Activated CD4-positive, alpha-beta T cell treated with anti-CD3 and anti-CD28 coated beads, Interleukin-2, amount 10 ng/mL, durations not matched to agents 7 days and 5 days (primary cell): Measurements from ENCODE around the gene GATD1. TPM values are rescaled to one million over a fixed set of nuclear protein-coding genes. Genes with fewer than 3 reads are reported as not detected.

Experiments used
- CTCF ChIA-PET: fragments of 350-600 bp; sonication (Branson Sonifier 250); formaldehyde crosslinking; loops from one replicate; lab custom pipeline; 2021; ENCODE audit warnings: antibody characterized with exemption; lab: Charles Lee
- POLR2A ChIA-PET: fragments of 350-600 bp; sonication (Branson Sonifier 250); formaldehyde crosslinking; loops from one replicate; lab custom pipeline; 2021; ENCODE audit warnings: antibody characterized with exemption; lab: Charles Lee
- DNase-seq: peaks from one replicate; pipeline ENCODE4 v3.0.0-alpha.2; 2020
- H3K27ac Mint-ChIP-seq: one replicate; pipeline ENCODE4 v1.8.0; 2021; ENCODE audit warnings: mild to moderate bottlenecking, moderate library complexity, mixed read lengths
- H3K27me3 Mint-ChIP-seq: one replicate; pipeline ENCODE4 v1.8.0; 2021; ENCODE audit warnings: mixed read lengths
- H3K36me3 Mint-ChIP-seq: one replicate; pipeline ENCODE4 v1.8.0; 2021; ENCODE audit warnings: low read depth, mixed read lengths
- H3K4me1 Mint-ChIP-seq: one replicate; pipeline ENCODE4 v1.8.0; 2021; ENCODE audit warnings: mixed read lengths
- H3K4me3 Mint-ChIP-seq: one replicate; pipeline ENCODE4 v1.8.0; 2021; ENCODE audit warnings: mild to moderate bottlenecking, moderate library complexity, mixed read lengths
- H3K9me3 Mint-ChIP-seq: one replicate; pipeline ENCODE4 v1.8.0; 2021; ENCODE audit warnings: mixed read lengths
- total RNA-seq, 2 experiments: library from RNA; stranded (reverse); gene quantifications; one replicate each; pipeline ENCODE4 v1.2.3, GENCODE V29; 2021

Gene GATD1, protein sequence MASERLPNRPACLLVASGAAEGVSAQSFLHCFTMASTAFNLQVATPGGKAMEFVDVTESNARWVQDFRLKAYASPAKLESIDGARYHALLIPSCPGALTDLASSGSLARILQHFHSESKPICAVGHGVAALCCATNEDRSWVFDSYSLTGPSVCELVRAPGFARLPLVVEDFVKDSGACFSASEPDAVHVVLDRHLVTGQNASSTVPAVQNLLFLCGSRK
- total RNA-seq: 10 to 100 TPM; 58.2 to 62.1 TPM

DNA sequence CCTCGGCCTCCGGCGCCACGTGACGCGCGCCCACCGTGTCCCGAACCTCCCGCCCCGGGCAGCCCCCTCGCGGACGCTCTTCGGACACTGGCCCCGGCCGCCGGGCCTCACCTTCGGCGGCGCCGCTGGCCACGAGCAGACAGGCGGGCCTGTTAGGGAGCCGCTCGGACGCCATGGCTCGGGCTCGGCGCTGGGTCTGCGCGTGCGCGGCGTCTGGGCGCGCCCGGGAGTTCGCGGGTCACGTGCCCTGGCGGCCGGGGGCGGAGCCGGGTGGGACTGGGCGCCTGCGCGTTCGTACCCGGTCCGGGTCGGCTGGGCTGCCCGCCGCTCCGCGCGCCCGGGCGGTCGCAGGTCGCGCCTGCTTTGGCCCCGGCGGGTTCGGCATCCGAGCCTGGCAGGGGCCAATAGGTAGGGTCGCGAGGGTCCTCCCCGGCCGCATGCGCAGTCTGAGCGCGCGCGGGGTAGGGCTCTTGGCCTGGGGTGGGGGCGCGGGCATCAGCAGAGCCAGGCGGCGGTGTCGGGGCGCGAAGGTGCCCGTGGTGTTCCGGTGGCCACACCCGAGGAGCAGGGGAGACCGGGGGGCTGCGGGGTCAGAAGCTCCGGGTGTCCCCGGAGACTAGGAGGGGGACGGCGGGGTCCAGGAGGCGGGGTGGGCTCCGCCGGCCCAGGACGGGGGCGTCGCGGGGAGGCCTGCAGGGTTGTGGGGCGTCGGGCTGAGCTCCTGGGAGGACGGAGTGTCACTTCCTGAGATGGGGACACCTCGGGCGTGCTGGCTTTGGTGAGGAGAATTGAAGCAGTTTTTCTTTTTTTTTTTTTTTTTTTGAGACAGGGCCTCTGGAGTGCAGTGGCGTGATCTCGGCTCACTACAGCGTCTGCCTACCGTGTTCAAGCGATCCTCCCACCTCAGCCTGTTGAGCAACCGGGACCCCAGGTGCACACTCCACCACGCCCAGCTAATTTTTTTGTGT, at the start of gene GATD1:
GATD1 (minus strand) TSS at position 200 of the 968 bp plus-strand sequence; CDS start at position 175, 25 bp downstream.
- Mint-ChIP-seq H3K27me3 (no peaks in the 10 kb centered on the region), H3K27ac (peak within 1 kb of the TSS; percentile 91), H3K4me3 (peak within 1 kb of the TSS; percentile 83), H3K4me1 (peaks cover 25% of the 10 kb centered on the region), H3K36me3 (peaks cover 4% of the 10 kb centered on the region), H3K9me3 (no peaks in the 10 kb centered on the region)
- ChIA-PET CTCF (interaction anchor here (0.6 to 0.9 kb wide), 8 partner anchors 14 to 165 kb away, joined by 3 to 6 read pairs (median 3); no protein-coding TSS in a partner anchor), POLR2A (interaction anchor here (1.3 kb wide), 1 partner anchor 13 kb away, joined by 4 read pairs; no protein-coding TSS in a partner anchor)
- DNase-seq: peak; percentile 94

DNA sequence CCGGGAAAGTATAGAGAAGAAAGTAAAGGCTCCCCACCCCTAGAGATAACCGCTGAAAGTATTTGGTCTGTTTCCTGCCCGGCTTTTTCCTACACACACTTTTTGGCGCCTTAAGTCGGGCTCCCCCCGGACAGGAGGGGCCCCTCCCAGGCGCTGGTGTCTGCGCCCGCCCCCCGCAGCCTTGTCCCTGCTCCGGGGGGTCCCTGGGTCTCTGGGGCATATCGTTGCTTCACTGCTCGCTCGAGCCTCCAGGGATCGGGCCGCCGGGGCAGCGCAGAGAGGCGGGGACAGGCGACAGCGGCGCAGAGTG, 49.5 kb upstream of the GATD1 start:
- Mint-ChIP-seq H3K9me3 (no peaks in the 10 kb centered on the region), H3K27ac (peak overlapping the region; percentile 84), H3K4me3 (peak overlapping the region; percentile 73), H3K27me3 (peaks cover 39% of the 10 kb centered on the region), H3K4me1 (peaks cover 39% of the 10 kb centered on the region), H3K36me3 (peaks cover 10% of the 10 kb centered on the region)
- ChIA-PET POLR2A (no interaction called here), CTCF (interaction anchor here (1.2 kb wide), 1 partner anchor 30 kb away, joined by 3 read pairs; no protein-coding TSS in a partner anchor)
- no peak for DNase-seq

DNA sequence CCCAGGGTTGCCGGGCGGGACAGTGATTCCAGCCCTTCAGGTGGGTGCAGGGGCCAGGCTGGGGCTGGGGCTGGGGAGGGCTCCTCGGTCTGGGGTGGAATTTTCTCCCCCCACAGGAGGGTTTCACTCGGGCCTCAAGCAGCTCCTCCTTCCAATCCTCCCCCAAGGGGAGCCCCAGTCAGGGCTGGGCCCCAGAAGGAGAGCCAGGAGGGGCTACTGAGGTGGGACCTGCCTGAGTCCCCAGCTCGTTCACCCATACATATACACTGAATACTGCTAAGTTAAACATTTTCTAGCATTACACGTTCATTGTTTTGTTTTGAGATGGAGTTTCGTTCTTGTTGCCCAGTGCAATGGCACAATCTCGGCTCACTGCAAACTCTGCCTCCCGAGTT, 48.9 kb upstream of the GATD1 start:
- Mint-ChIP-seq H3K9me3 (no peaks in the 10 kb centered on the region), H3K4me1 (peaks cover 36% of the 10 kb centered on the region), H3K4me3 (peak overlapping the region; percentile 73), H3K27me3 (peaks cover 33% of the 10 kb centered on the region), H3K36me3 (peaks cover 10% of the 10 kb centered on the region), H3K27ac (peak overlapping the region; percentile 84)
- CTCF ChIA-PET: no interaction called here
- POLR2A ChIA-PET: no interaction called here
- no peak for DNase-seq

DNA sequence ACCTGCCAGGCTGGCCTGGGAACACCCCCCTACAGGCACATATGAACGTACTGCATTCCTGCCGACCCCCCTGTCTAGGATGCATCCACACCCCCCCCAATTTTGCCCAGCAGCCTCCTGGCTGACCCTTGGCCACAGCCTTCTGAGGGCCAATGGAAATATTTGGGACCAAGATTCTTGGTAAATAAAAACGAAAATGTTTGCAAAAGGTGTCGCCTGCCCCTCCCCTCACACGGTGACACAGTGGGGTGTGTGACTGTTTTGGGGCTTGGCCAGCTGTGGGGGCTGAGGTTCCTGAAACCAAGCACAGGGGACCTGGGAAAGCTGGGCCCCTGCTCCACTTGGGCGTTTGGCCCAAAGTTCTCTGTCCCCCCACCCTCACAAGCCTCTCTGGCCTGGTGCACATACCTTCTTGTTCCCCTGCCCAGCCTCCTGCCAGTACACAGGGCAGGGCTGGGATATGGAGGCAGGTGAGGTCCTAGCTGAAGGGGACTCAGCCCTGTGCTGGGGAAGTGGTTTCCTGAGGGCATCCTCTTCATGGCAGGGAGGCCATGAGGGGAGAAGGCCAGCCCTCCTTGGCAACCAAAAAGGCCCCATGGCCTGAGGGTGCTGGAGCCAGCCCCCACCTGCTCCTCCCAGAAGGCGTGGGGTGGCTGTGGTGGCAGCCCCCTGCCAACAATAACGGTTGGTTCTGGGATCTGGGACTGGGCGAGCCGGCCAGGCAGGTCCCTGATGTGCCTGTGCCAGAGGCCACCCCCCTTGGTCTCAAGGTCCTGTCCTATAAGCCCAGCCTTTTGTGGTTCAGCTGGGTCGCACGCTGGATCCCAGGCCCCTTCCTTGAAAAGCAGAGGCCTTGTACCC, 48.3 kb upstream of the GATD1 start:
- Mint-ChIP-seq H3K36me3 (peaks cover 10% of the 10 kb centered on the region), H3K27me3 (peaks cover 28% of the 10 kb centered on the region), H3K4me1 (peaks cover 40% of the 10 kb centered on the region), H3K27ac (no peak overlapping the region), H3K4me3 (no peak overlapping the region), H3K9me3 (no peaks in the 10 kb centered on the region)
- POLR2A ChIA-PET: no interaction called here
- CTCF ChIA-PET: no interaction called here
- DNase-seq: no peak

DNA sequence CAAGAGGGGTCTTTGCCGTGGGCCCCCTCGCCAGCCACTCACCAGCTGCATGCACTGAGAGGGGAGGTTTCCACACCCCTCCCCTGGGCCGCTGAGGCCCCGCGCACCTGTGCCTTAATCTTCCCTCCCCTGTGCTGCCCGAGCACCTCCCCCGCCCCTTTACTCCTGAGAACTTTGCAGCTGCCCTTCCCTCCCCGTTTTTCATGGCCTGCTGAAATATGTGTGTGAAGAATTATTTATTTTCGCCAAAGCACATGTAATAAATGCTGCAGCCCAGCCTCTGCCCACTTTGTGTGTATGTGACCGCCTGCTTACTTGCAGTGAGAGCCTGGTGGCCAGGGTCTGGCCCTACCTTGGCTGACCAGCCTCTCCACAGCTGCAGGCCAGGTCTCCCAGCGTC, 47.7 kb upstream of the GATD1 start:
- Mint-ChIP-seq H3K27me3 (peaks cover 25% of the 10 kb centered on the region), H3K27ac (no peak overlapping the region), H3K9me3 (no peaks in the 10 kb centered on the region), H3K4me1 (peaks cover 46% of the 10 kb centered on the region), H3K4me3 (no peak overlapping the region), H3K36me3 (peaks cover 10% of the 10 kb centered on the region)
- DNase-seq: no peak
- ChIA-PET CTCF (interaction anchor here (1.2 kb wide), 1 partner anchor 23 kb away, joined by 3 read pairs; no protein-coding TSS in a partner anchor), POLR2A (no interaction called here)

DNA sequence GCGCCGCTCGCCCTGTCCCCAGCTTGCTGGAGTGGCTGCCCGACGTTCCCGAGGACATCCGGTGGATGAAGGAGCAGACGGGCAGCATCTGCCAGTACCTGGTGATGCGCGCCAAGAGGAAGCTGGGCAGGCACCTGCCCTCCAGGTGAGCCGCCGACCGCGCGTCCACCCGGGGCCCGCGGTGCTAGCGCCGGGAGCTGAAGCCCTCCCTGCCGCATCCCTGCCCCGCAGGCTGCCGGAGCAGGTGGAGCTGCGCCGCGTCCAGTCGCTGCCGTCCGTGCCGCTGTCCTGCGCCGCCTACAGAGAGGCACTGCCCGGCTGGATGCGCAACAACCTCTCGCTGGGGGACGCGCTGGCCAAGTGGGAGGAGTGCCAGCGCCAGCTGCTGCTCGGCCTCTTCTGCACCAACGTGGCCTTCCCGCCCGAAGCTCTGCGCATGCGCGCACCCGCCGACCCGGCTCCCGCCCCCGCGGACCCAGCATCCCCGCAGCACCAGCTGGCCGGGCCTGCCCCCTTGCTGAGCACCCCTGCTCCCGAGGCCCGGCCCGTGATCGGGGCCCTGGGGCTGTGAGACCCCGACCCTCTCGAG, 47.1 kb upstream of the GATD1 start:
- ChIA-PET CTCF (interaction anchor here (0.5 to 1.2 kb wide), 2 partner anchors 24 to 111 kb away, joined by 3 to 5 read pairs; no protein-coding TSS in a partner anchor), POLR2A (no interaction called here)
- Mint-ChIP-seq H3K4me3 (no peak overlapping the region), H3K27me3 (peaks cover 20% of the 10 kb centered on the region), H3K4me1 (peaks cover 42% of the 10 kb centered on the region), H3K36me3 (peaks cover 10% of the 10 kb centered on the region), H3K27ac (no peak overlapping the region), H3K9me3 (no peaks in the 10 kb centered on the region)
- DNase-seq: no peak

DNA sequence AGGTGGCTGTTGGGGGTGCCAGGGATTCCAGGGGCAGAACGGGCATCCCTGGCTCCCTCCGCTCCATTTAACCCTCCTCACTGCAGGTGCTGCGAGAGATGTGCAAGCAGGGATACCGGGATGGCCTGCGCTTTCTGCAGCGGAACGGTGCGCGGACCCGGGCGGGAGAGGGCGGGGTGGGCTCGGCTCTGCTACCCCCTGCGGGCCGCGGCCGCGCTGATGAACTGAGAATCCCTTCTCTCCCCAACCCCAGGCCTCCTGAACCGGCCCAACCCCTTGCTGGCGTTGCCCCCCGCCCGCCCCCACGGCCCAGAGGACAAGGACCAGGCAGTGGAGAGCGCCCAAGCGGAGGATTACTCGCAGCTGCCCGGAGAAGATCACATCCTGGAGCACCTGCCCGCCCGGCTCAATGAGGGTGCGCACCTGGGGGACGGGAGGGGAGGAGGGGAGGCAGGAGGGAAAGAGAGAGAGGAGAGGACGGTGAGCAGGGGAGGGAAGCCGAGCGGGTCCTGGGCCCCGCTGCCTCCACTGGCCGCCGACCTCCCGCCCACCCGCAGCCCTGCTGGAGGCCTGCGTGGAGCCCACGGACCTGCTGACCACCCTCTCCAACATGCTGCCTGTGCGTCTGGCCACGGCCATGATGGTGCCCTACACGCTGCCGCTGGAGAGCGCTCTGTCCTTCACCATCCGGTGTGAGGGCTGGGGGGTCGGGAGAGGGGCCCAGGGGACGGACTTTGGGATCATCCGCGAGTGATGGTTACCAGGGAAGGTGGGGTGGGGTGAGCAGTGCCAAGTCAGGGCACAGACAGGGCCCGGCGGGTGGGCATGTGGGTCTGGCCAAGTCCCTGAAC, 46.4 kb upstream of the GATD1 start:
- Mint-ChIP-seq H3K27ac (no peak overlapping the region), H3K4me1 (peaks cover 36% of the 10 kb centered on the region), H3K9me3 (no peaks in the 10 kb centered on the region), H3K4me3 (no peak overlapping the region), H3K36me3 (peaks cover 10% of the 10 kb centered on the region), H3K27me3 (peaks cover 13% of the 10 kb centered on the region)
- ChIA-PET POLR2A (no interaction called here), CTCF (interaction anchor here (0.5 to 1.2 kb wide), 2 partner anchors 24 to 111 kb away, joined by 3 to 5 read pairs; no protein-coding TSS in a partner anchor)
- no peak for DNase-seq

DNA sequence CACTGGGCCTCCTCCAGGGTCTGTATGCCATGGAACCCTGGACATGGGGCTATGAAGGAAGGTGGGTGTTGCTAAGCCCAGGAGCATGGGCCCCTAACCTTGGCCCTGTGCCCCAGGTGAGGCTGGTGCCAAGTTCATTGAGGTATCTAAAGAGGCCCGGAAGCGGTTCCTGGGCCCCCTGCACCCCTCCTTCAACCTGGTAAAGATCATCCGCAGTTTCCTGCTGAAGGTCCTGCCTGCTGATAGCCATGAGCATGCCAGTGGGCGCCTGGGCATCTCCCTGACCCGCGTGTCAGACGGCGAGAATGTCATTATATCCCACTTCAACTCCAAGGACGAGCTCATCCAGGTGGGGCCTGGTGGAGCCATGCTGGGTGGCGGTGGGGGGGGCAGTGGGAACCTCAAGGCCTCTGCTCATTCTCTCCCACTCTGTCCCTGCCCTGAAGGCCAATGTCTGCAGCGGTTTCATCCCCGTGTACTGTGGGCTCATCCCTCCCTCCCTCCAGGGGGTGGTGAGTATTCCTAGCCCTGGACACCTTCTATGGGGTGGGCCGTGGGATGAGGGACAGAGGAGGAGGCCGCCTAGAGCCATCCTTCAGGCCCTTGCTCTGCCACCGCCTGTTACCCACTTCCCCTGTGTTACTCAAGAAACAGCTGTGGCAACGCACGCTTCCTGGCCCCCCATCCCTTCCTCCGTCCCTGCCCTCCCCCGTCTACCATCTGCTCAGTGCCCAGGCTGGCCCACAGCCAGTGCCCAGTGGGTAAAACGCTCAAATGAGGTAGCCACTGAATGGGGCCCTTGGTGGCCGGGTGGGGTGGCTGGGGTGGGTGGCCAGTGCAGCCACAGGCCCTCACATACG, 44.5 kb upstream of the GATD1 start:
- Mint-ChIP-seq H3K27me3 (no peaks in the 10 kb centered on the region), H3K36me3 (peaks cover 10% of the 10 kb centered on the region), H3K27ac (no peak overlapping the region), H3K4me1 (peaks cover 26% of the 10 kb centered on the region), H3K4me3 (peak overlapping the region; percentile 84), H3K9me3 (no peaks in the 10 kb centered on the region)
- ChIA-PET POLR2A (no interaction called here), CTCF (no interaction called here)
- no peak for DNase-seq

DNA sequence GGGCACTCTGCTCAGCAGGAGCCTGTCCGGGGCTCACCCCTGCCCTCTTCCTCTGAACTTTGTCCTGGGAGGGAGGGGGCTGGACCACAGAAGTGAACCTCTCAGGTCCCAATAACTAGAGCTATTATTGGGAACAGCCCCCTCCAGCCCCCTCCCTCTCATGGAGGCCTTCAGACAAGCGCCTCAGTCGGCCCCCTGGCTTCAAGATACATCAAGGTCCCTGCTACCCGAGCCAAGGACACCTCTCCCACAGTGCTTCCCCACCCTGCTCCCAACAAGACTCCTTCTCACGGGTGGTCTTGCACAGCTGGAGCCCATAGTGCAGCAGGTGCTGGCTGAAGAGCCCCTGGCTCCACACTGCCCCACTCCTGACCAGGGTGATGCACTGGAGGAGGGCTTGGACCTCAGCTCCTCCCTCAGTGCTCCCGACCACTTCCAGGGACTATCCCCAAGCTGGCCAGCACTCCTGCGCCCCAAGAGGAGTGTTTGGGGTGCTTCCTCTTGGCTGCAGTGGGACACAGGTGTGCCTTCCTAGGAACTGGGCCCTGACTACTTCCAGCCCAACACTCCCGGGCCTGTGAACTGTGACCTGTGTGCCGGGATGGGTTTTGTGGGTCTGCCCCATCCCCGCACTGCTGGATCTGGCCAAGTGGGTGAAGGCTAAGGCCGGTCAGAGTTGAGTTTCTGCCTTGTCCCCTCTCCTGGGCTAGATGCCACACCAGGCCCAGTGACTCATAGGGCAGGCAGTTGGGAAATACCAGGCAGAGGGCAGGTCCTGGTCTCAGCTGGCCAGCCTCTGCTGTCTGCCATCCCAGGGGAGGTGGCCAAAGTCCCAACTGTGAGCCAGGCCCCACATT, 43.6 kb upstream of the GATD1 start:
- POLR2A ChIA-PET: no interaction called here
- no peak for DNase-seq
- Mint-ChIP-seq H3K36me3 (peaks cover 10% of the 10 kb centered on the region), H3K4me3 (peak overlapping the region; percentile 84), H3K27me3 (no peaks in the 10 kb centered on the region), H3K9me3 (no peaks in the 10 kb centered on the region), H3K4me1 (peaks cover 21% of the 10 kb centered on the region), H3K27ac (peak overlapping the region; percentile 19)
- CTCF ChIA-PET: interaction anchor here (1.0 to 2.1 kb wide), 2 partner anchors 10 to 21 kb away, joined by 4 to 6 read pairs; partner anchors contain the start of genes POLR2L and TSPAN4
